Measurements from ENCODE around the gene ZNRF1.

The ZNRF1 gene

DNA sequence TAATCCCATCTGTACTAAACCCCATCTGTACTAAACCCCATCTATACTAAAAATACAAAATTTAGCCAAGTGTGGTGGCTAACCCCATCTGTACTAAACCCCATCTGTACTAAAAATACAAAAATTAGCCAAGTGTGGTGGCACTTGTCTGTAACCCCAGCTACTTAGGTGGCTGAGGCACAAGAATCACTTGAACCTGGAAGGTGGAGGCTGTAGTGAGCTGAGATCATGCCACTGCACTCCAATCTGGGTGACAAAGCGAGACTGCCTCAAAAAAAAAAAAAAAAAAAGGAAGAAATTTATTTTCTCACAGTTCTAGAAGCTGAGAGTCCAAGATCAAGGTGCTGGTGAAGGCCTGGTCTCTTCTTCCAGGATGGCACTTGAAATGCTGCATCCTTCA, 161.6 kb downstream of the ZNRF1 start:
- DNase-seq (ENCODE audit: low read depth): no peak

All from GM04504 (cell line).